SIG-M5 treated with dmso at 0.1 percent for 504 hours (cell line): ENCODE results near the gene GJD2.

ENCODE experiments used
- DNase-seq: peaks from one replicate; lab custom pipeline; 2025; ENCODE audit not compliant: unreplicated experiment; lab: John Stamatoyannopoulos, UW

The GJD2 gene

GRCh38 chr15:34726406-34727100 is 28.2 kb downstream of the GJD2 start:
- DNase-seq, result no peak

- DNase-seq, result no peak
Measured at GRCh38 chr15:34725556-34725955, 29.2 kb downstream of the GJD2 start.

- DNase-seq, result no peak
Measured at GRCh38 chr15:34724481-34724880, 30.3 kb downstream of the GJD2 start.

- no peak for DNase-seq
Measured at GRCh38 chr15:34722439-34722836, 32.4 kb downstream of the GJD2 start.

- DNase-seq, result no peak
Measured at GRCh38 chr15:34721802-34722438, 32.9 kb downstream of the GJD2 start.

- no peak for DNase-seq
Measured at GRCh38 chr15:34721157-34721801, 33.5 kb downstream of the GJD2 start.

GRCh38 chr15:34719695-34720094 is 35.1 kb downstream of the GJD2 start:
- DNase-seq, result no peak

GRCh38 chr15:34718681-34719665 is 35.8 kb downstream of the GJD2 start:
- no peak for DNase-seq

GRCh38 chr15:34717729-34718128 is 37.1 kb downstream of the GJD2 start:
- no peak for DNase-seq

- DNase-seq, result no peak
Measured at GRCh38 chr15:34716111-34716510, 38.7 kb downstream of the GJD2 start.

GRCh38 chr15:34714476-34715121 is 40.2 kb downstream of the GJD2 start:
- DNase-seq, result no peak

GRCh38 chr15:34713635-34714034 is 41.2 kb downstream of the GJD2 start:
- no peak for DNase-seq

- no peak for DNase-seq
Measured at GRCh38 chr15:34709866-34710265, 44.9 kb downstream of the GJD2 start.

GRCh38 chr15:34708422-34708821 is 46.4 kb downstream of the GJD2 start:
- DNase-seq, result peak; percentile 33

GRCh38 chr15:34701536-34701935 is 53.3 kb downstream of the GJD2 start:
- DNase-seq, result no peak
